ENCODE results near the gene ESYT2. TPM values are rescaled to one million over a fixed set of nuclear protein-coding genes. Genes with fewer than 3 reads are reported as not detected.

ESYT2 gene
- total and polyA plus RNA-seq, 9 of the 15 experiments (the other 6 are each of a cell fraction or from before 2014, with no cell fraction given): 5.8 to 86.9 (median 64.7) TPM

- no peak for TF ChIP-seq ARID4B (CRISPR knock-in tag; IDR thresholded peaks at IDR 0.05)
- TF ChIP-seq NFIX (CRISPR knock-in tag; IDR thresholded peaks at IDR 0.05; ENCODE audit: low read depth): no peak
- TF ChIP-seq ZBTB33 (CRISPR knock-in tag; IDR thresholded peaks at IDR 0.05): no peak
- TF ChIP-seq ZNF695 (CRISPR knock-in tag; IDR thresholded peaks at IDR 0.05): no peak
- no peak for TF ChIP-seq ARID3A (IDR thresholded peaks at IDR 0.05; ENCODE audit: borderline replicate concordance, low read depth, low read length)
- TF ChIP-seq SRSF1 (IDR thresholded peaks at IDR 0.05; ENCODE audit: low read depth, low read length): no peak
- TF ChIP-seq, protein P1, sequence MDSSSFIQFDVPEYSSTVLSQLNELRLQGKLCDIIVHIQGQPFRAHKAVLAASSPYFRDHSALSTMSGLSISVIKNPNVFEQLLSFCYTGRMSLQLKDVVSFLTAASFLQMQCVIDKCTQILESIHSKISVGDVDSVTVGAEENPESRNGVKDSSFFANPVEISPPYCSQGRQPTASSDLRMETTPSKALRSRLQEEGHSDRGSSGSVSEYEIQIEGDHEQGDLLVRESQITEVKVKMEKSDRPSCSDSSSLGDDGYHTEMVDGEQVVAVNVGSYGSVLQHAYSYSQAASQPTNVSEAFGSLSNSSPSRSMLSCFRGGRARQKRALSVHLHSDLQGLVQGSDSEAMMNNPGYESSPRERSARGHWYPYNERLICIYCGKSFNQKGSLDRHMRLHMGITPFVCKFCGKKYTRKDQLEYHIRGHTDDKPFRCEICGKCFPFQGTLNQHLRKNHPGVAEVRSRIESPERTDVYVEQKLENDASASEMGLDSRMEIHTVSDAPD (CRISPR knock-in tag; IDR thresholded peaks at IDR 0.05): no peak
- no peak for TF ChIP-seq RHOXF2B (CRISPR knock-in tag; conservative IDR thresholded peaks at IDR 0.05)
- TF ChIP-seq MIER1 (IDR thresholded peaks at IDR 0.05; ENCODE audit: low read depth): peak; percentile 36; the same call in 1 of the 2 replicates
- TF ChIP-seq ATF7 (IDR thresholded peaks at IDR 0.05): no peak
- no peak for TF ChIP-seq CBX1 (IDR thresholded peaks at IDR 0.05; ENCODE audit: low read depth)
- TF ChIP-seq RCOR1 (IDR thresholded peaks at IDR 0.05; ENCODE audit: borderline replicate concordance in 1 of 2, low read depth in 2 of 2, low read length in 2 of 2): no peak
- TF ChIP-seq ZNF780A (CRISPR knock-in tag; IDR thresholded peaks at IDR 0.05): no peak
- TF ChIP-seq PATZ1 (CRISPR knock-in tag; IDR thresholded peaks at IDR 0.05; ENCODE audit: borderline replicate concordance): no peak
These were observed 27.8 kb upstream of the ESYT2 start (continued) for GRCh38 chr7:158856883-158857668.

All from K562 (cell line).